ENCODE measurements around the gene ATP7A. TPM values are rescaled to one million over a fixed set of nuclear protein-coding genes. Genes with fewer than 3 reads are reported as not detected.

Gene ATP7A
- total and polyA plus RNA-seq, 9 of the 15 experiments (the other 6 are each of a cell fraction or from before 2014, with no cell fraction given): 7.8 to 22.7 (median 11.6) TPM

DNA sequence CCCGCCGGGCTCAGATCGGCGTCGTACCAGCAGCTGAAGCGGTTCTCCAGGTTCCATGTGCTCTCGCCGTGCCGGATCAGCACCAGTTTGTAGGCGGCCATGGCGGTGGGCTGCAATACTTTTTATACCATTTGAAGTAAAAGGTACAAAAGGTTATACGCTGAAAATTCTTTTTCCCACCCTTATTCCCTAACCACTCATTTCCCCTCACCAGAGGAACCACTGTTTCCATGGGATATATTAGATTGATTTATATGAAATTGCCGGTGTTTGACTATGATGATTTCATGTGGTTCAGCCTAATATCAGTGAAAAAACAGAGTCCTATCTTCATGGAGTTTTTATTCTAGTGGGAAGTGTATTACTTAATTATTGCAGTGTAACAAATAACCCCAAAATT, 59.0 kb downstream of the ATP7A start, which contains the start of gene PGAM4:
PGAM4 (minus strand) TSS at position 101 of the 400 bp plus-strand sequence; CDS start at position 101, 0 bp downstream.
- no peak within 1 kb of the TSS for H2AFZ ChIP-seq (ENCODE audit: low read depth, low read length)
- DNase-seq (ENCODE audit: extremely low read depth in 1 of 4, low spot score in 3 of 4) (no peak), FAIRE-seq (no peak), ATAC-seq (no peak)
- TF ChIP-seq KLF10 (CRISPR knock-in tag; IDR thresholded peaks at IDR 0.05) (no peak), SOX6 (IDR thresholded peaks at IDR 0.05) (no peak), MCM3 (IDR thresholded peaks at IDR 0.05) (no peak), CTBP1 (IDR thresholded peaks at IDR 0.05; ENCODE audit: borderline replicate concordance) (no peak), TRIM28 (IDR thresholded peaks at IDR 0.05) (no peak), NR2C1 (IDR thresholded peaks at IDR 0.05) (no peak), NR2C1 (tag; IDR thresholded peaks at IDR 0.05) (no peak), ELK3 (CRISPR knock-in tag; IDR thresholded peaks at IDR 0.05) (no peak), ZNF239 (CRISPR knock-in tag; IDR thresholded peaks at IDR 0.05) (no peak), ZNF263 (CRISPR knock-in tag; IDR thresholded peaks at IDR 0.05; ENCODE audit: borderline replicate concordance) (no peak), HDAC6 (IDR thresholded peaks at IDR 0.05; ENCODE audit: low read depth, low read length) (no peak)
- TF ChIP-seq, protein P1, sequence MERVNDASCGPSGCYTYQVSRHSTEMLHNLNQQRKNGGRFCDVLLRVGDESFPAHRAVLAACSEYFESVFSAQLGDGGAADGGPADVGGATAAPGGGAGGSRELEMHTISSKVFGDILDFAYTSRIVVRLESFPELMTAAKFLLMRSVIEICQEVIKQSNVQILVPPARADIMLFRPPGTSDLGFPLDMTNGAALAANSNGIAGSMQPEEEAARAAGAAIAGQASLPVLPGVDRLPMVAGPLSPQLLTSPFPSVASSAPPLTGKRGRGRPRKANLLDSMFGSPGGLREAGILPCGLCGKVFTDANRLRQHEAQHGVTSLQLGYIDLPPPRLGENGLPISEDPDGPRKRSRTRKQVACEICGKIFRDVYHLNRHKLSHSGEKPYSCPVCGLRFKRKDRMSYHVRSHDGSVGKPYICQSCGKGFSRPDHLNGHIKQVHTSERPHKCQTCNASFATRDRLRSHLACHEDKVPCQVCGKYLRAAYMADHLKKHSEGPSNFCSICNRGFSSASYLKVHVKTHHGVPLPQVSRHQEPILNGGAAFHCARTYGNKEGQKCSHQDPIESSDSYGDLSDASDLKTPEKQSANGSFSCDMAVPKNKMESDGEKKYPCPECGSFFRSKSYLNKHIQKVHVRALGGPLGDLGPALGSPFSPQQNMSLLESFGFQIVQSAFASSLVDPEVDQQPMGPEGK (CRISPR knock-in tag; IDR thresholded peaks at IDR 0.05; ENCODE audit: borderline replicate concordance): no peak
- TF ChIP-seq, protein P2, sequence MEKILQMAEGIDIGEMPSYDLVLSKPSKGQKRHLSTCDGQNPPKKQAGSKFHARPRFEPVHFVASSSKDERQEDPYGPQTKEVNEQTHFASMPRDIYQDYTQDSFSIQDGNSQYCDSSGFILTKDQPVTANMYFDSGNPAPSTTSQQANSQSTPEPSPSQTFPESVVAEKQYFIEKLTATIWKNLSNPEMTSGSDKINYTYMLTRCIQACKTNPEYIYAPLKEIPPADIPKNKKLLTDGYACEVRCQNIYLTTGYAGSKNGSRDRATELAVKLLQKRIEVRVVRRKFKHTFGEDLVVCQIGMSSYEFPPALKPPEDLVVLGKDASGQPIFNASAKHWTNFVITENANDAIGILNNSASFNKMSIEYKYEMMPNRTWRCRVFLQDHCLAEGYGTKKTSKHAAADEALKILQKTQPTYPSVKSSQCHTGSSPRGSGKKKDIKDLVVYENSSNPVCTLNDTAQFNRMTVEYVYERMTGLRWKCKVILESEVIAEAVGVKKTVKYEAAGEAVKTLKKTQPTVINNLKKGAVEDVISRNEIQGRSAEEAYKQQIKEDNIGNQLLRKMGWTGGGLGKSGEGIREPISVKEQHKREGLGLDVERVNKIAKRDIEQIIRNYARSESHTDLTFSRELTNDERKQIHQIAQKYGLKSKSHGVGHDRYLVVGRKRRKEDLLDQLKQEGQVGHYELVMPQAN (IDR thresholded peaks at IDR 0.05; ENCODE audit: borderline replicate concordance): no peak
- ChIA-PET CTCF (ENCODE audit: low intra/inter-chr PET ratio) (no interaction called here), POLR2A (no interaction called here)
- H3K36me3 ChIP-seq (ENCODE audit: control insufficient read depth, insufficient read depth, low read length): peaks cover 2% of the 10 kb centered on the region; the same call in 1 of the 3 replicates
- no peaks in the 10 kb centered on the region for H3K4me1 ChIP-seq (replicated peaks in 1 of 2; ENCODE audit: control insufficient read depth in 2 of 2, insufficient read depth in 2 of 2, low read length in 2 of 2)
- in situ Hi-C loops (cut with MboI) (no loop called here), intact Hi-C loops (cut with micrococcal nuclease) (no loop called here)
- peaks cover 14% of the 10 kb centered on the region for H3K79me2 ChIP-seq (ENCODE audit: control insufficient read depth, insufficient read depth, low read length)
- no peaks in the 10 kb centered on the region for H4K20me1 ChIP-seq (replicated peaks; ENCODE audit: control insufficient read depth, insufficient read depth, low read length)
- H3K4me2 ChIP-seq (ENCODE audit: insufficient read depth, low read length): no peak within 1 kb of the TSS
- H3K27ac ChIP-seq (ENCODE audit: extremely low read depth, low read depth, low read length): no peak within 1 kb of the TSS
- H3K9ac ChIP-seq (ENCODE audit: insufficient read depth in 1 of 2, low read depth in 2 of 2, low read length in 2 of 2): no peak within 1 kb of the TSS
- H3K9me3 ChIP-seq (replicated peaks; ENCODE audit: control insufficient read depth, insufficient read depth, low read depth, low read length): no peaks in the 10 kb centered on the region
- no peaks in the 10 kb centered on the region for H3K27me3 ChIP-seq (ENCODE audit: control insufficient read depth in 2 of 2, insufficient read depth in 2 of 2, low read length in 2 of 2)
- H3K4me3 ChIP-seq: no peak within 1 kb of the TSS
- no TSS peak for BruUV-seq (replicated peaks)
- no peaks in the 10 kb centered on the region for H3K9me1 ChIP-seq (ENCODE audit: control insufficient read depth, insufficient read depth, low read length)
- 34% methylated on average over 12 of the region's 13 CpGs for WGBS (ENCODE audit: insufficient coverage, low coverage, missing lambda C conversion rate)

Data from K562 (cell line).